Measurements from ENCODE around the gene HS3ST5. TPM values are rescaled to one million over a fixed set of nuclear protein-coding genes. Genes with fewer than 3 reads are reported as not detected.

Gene HS3ST5
- total and polyA plus RNA-seq, 2 donors from 2014 or later = 0.09 TPM; not detected in 1

DNA sequence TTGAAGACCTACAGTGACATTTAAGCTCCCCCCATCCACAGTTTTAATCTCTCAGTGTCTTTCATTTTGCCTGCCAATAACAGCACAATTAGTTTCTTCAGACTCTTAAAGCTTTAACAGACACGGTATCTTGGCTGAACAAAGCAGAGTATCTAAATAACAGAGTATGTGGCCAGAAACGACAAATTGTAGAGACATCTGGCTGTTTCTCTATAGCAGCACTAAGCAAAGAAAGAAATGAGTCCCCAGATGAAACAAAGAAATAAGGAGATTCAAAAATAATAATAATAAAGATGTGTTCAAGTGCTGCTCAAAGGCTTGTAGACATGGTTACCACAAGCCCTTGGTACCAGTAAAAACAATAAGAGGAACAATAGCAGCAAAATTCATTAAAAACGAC lies 274.1 kb downstream of the HS3ST5 start:
- H3K36me3 ChIP-seq (ENCODE audit: control insufficient read depth in 2 of 3, insufficient read depth in 3 of 3, low read length in 3 of 3) = no peaks in the 10 kb centered on the region
- H3K9ac ChIP-seq (ENCODE audit: low read length in 3 of 3) = no peak overlapping the region
- intact Hi-C loops (cut with DNase I) = no loop called here
- no peak for FAIRE-seq
- H3K27ac ChIP-seq (ENCODE audit: low read depth in 2 of 2, low read length in 2 of 2) = no peak overlapping the region
- no peaks in the 10 kb centered on the region for H3K27me3 ChIP-seq (ENCODE audit: control insufficient read depth, insufficient read depth, low read length)
- no peak for DNase-seq
- H3K9me3 ChIP-seq (ENCODE audit: control insufficient read depth in 2 of 3, insufficient read depth in 1 of 3, low read length in 3 of 3) = no peaks in the 10 kb centered on the region
- no peak overlapping the region for H3K4me3 ChIP-seq (ENCODE audit: low read length in 3 of 3)
- H3K4me1 ChIP-seq (ENCODE audit: control insufficient read depth in 2 of 3, insufficient read depth in 2 of 3, low read depth in 1 of 3, low read length in 3 of 3) = no peaks in the 10 kb centered on the region
- TF ChIP-seq, protein P1, sequence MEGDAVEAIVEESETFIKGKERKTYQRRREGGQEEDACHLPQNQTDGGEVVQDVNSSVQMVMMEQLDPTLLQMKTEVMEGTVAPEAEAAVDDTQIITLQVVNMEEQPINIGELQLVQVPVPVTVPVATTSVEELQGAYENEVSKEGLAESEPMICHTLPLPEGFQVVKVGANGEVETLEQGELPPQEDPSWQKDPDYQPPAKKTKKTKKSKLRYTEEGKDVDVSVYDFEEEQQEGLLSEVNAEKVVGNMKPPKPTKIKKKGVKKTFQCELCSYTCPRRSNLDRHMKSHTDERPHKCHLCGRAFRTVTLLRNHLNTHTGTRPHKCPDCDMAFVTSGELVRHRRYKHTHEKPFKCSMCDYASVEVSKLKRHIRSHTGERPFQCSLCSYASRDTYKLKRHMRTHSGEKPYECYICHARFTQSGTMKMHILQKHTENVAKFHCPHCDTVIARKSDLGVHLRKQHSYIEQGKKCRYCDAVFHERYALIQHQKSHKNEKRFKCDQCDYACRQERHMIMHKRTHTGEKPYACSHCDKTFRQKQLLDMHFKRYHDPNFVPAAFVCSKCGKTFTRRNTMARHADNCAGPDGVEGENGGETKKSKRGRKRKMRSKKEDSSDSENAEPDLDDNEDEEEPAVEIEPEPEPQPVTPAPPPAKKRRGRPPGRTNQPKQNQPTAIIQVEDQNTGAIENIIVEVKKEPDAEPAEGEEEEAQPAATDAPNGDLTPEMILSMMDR (IDR thresholded peaks at IDR 0.05; ENCODE audit: borderline replicate concordance, extremely low read depth, insufficient read depth) = no peak

DNA sequence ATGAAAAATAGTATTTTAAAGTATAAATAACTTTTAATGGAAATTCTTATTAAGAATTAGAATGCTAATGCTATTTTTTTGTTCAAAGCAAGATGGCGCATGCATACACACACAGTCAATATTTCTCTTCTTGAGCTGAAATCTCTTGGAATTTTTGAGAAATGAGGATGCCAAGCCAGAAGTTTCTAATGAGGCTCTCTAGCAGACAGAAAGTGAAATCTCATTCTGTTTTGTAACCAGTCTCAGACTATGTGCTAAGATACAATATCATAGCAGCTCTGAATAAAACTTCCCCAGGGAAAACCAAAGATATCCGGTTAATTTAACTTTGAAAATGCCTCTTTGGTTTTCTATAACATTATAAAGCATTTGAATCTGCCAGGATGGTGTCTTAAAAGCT lies 274.7 kb downstream of the HS3ST5 start:
- Histone ChIP-seq H3K36me3 (ENCODE audit: control insufficient read depth in 2 of 3, insufficient read depth in 3 of 3, low read length in 3 of 3) (no peaks in the 10 kb centered on the region), H3K27me3 (ENCODE audit: control insufficient read depth, insufficient read depth, low read length) (no peaks in the 10 kb centered on the region), H3K27ac (ENCODE audit: low read depth in 2 of 2, low read length in 2 of 2) (no peak overlapping the region), H3K4me1 (ENCODE audit: control insufficient read depth in 2 of 3, insufficient read depth in 2 of 3, low read depth in 1 of 3, low read length in 3 of 3) (no peaks in the 10 kb centered on the region), H3K9me3 (ENCODE audit: control insufficient read depth in 2 of 3, insufficient read depth in 1 of 3, low read length in 3 of 3) (no peaks in the 10 kb centered on the region), H3K9ac (ENCODE audit: low read length in 3 of 3) (no peak overlapping the region), H3K4me3 (ENCODE audit: low read length in 3 of 3) (no peak overlapping the region)
- TF ChIP-seq, protein P1 (IDR thresholded peaks at IDR 0.05; ENCODE audit: borderline replicate concordance, extremely low read depth, insufficient read depth) = no peak
- DNase-seq (no peak), FAIRE-seq (no peak)
- intact Hi-C loops (cut with DNase I) = no loop called here

DNA sequence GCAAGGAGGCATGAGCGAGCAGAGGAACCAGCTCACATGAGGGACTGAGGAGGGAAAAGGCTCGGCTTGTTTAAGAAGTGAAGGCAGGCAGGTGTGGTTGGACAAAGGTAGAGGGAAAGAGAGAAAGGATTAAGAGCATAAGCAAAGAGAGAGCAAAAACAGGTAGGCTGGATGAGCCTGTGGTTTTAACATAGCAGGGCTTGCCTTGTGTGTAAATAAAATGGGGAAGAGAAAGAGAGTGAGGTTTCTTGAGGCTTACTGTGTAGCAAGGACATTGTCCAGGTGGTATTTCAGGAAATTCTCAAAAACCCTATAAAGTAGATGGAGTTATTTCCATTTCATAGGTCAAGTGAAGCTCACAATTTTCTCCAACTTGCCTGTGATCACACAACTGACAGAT lies 278.0 kb downstream of the HS3ST5 start:
- DNase-seq (no peak), FAIRE-seq (no peak)
- Histone ChIP-seq H3K9ac (ENCODE audit: low read length in 3 of 3) (no peak overlapping the region), H3K9me3 (ENCODE audit: control insufficient read depth in 2 of 3, insufficient read depth in 1 of 3, low read length in 3 of 3) (no peaks in the 10 kb centered on the region), H3K27ac (ENCODE audit: low read depth in 2 of 2, low read length in 2 of 2) (no peak overlapping the region), H3K4me1 (ENCODE audit: control insufficient read depth in 2 of 3, insufficient read depth in 2 of 3, low read depth in 1 of 3, low read length in 3 of 3) (no peaks in the 10 kb centered on the region), H3K27me3 (ENCODE audit: control insufficient read depth, insufficient read depth, low read length) (no peaks in the 10 kb centered on the region), H3K4me3 (ENCODE audit: low read length in 3 of 3) (no peak overlapping the region), H3K36me3 (ENCODE audit: control insufficient read depth in 2 of 3, insufficient read depth in 3 of 3, low read length in 3 of 3) (no peaks in the 10 kb centered on the region)
- intact Hi-C loops (cut with DNase I) = no loop called here
- TF ChIP-seq, protein P1 (IDR thresholded peaks at IDR 0.05; ENCODE audit: borderline replicate concordance, extremely low read depth, insufficient read depth) = no peak

DNA sequence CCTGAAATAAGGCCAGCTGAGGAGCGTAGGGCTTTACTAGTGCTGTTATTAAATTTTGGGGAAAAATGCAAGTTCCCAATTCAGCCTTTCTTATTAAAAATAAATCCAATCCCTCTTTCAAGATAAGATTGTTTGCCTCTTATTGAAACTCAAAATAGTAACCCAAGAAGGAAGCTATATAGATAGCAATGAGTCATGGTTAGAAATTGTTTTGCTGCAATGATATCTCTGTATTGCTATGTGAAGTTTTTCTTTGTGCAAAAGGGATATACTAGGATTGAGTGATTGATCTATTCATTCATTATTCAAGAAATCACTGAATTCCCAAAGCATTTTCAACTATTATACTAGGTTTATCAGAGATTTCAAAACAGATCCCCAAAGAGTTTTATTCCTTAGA lies 278.9 kb downstream of the HS3ST5 start:
- H3K36me3 ChIP-seq (ENCODE audit: control insufficient read depth in 2 of 3, insufficient read depth in 3 of 3, low read length in 3 of 3) = no peaks in the 10 kb centered on the region
- FAIRE-seq (no peak), DNase-seq (no peak)
- TF ChIP-seq, protein P1 (IDR thresholded peaks at IDR 0.05; ENCODE audit: borderline replicate concordance, extremely low read depth, insufficient read depth) = no peak
- no peaks in the 10 kb centered on the region for H3K9me3 ChIP-seq (ENCODE audit: control insufficient read depth in 2 of 3, insufficient read depth in 1 of 3, low read length in 3 of 3)
- H3K27me3 ChIP-seq (ENCODE audit: control insufficient read depth, insufficient read depth, low read length) = no peaks in the 10 kb centered on the region
- H3K9ac ChIP-seq (ENCODE audit: low read length in 3 of 3) = no peak overlapping the region
- intact Hi-C loops (cut with DNase I) = no loop called here
- no peak overlapping the region for H3K4me3 ChIP-seq (ENCODE audit: low read length in 3 of 3)
- no peaks in the 10 kb centered on the region for H3K4me1 ChIP-seq (ENCODE audit: control insufficient read depth in 2 of 3, insufficient read depth in 2 of 3, low read depth in 1 of 3, low read length in 3 of 3)
- no peak overlapping the region for H3K27ac ChIP-seq (ENCODE audit: low read depth in 2 of 2, low read length in 2 of 2)
